ENCODE data around the gene CLCN3. TPM values are rescaled to one million over a fixed set of nuclear protein-coding genes. Genes with fewer than 3 reads are reported as not detected.

CLCN3 gene
- total and polyA plus RNA-seq, 2 of the 13 experiments (the other 11 are each of a cell fraction or from before 2014, with no cell fraction given), result 13.6 to 23.7 TPM

GRCh38 chr4:169658975-169659715, 38.8 kb downstream of the CLCN3 start:
- H2AFZ ChIP-seq (ENCODE audit: low read length), result no peak overlapping the region
- peaks cover 33% of the 10 kb centered on the region for H3K4me1 ChIP-seq (ENCODE audit: insufficient read depth, low read length)
- H3K36me3 ChIP-seq (replicated peaks in 1 of 2; ENCODE audit: control insufficient read depth in 1 of 2, insufficient read depth in 2 of 2, low read length in 2 of 2), result no peaks in the 10 kb centered on the region
- BruUV-seq (replicated peaks), result TSS peak; percentile 98
- no peaks in the 10 kb centered on the region for H3K27me3 ChIP-seq (ENCODE audit: control insufficient read depth in 1 of 2, insufficient read depth in 2 of 2, low read length in 2 of 2)
- ChIA-PET CTCF (ENCODE audit: low intra/inter-chr PET ratio, low total read pairs) (no interaction called here), POLR2A (interaction anchor here (1.1 to 1.8 kb wide), 3 partner anchors 10 to 39 kb away, joined by 3 to 10 read pairs (median 6); partner anchors contain the start of gene CLCN3)
- in situ Hi-C loops (cut with HindIII; ENCODE audit: extremely low pct_ligation_motif_present, low pct_unique_long_range_greater_than_20kb) (no loop called here), intact Hi-C loops (cut with micrococcal nuclease; ENCODE audit: unreplicated experiment) (no loop called here)
- no peaks in the 10 kb centered on the region for H4K20me1 ChIP-seq (ENCODE audit: insufficient read depth, low read length)
- no peaks in the 10 kb centered on the region for H3K9me3 ChIP-seq (ENCODE audit: low read length)
- no peak for TF ChIP-seq SIN3A (IDR thresholded peaks at IDR 0.05; ENCODE audit: borderline replicate concordance, low read depth, low read length)
- no peak for TF ChIP-seq ZFP36L2 (CRISPR knock-in tag; IDR thresholded peaks at IDR 0.05)
- TF ChIP-seq KLF9 (CRISPR knock-in tag; IDR thresholded peaks at IDR 0.05; ENCODE audit: low read depth), result no peak
- no peak for TF ChIP-seq ZNF432 (CRISPR knock-in tag; IDR thresholded peaks at IDR 0.05; ENCODE audit: borderline replicate concordance)
- no peak for TF ChIP-seq ZNF234 (CRISPR knock-in tag; conservative IDR thresholded peaks at IDR 0.05)
- TF ChIP-seq ZNF383 (CRISPR knock-in tag; IDR thresholded peaks at IDR 0.05; ENCODE audit: borderline replicate concordance), result no peak
- no peak for TF ChIP-seq KAT7 (CRISPR knock-in tag; IDR thresholded peaks at IDR 0.05; ENCODE audit: borderline replicate concordance)
- TF ChIP-seq ZNF768 (CRISPR knock-in tag; IDR thresholded peaks at IDR 0.05), result no peak
- TF ChIP-seq NFE2 (CRISPR knock-in tag; IDR thresholded peaks at IDR 0.05), result no peak
- ATAC-seq (no peak), FAIRE-seq (no peak), DNase-seq (ENCODE audit: low spot score) (no peak)
- peak overlapping the region; percentile 64; the same call in 1 of the 2 replicates for H3K9ac ChIP-seq (ENCODE audit: insufficient read depth, low read depth, low read length)
- H3K4me2 ChIP-seq (ENCODE audit: low read depth, low read length), result peak overlapping the region; percentile 44; the same call in 1 of the 2 replicates
- peaks cover 33% of the 10 kb centered on the region for H3K79me2 ChIP-seq (ENCODE audit: insufficient read depth, low read length)
- H3K4me3 ChIP-seq (replicated peaks in 1 of 3; ENCODE audit: insufficient read depth in 1 of 3, low read depth in 2 of 3, low read length in 3 of 3), result 0 out of 6 replicates have a peak overlapping the region, but pooled peaks of 1 of the 3 experiments have one; percentile 45
- 81% methylated on average over 6 of the region's 6 CpGs for WGBS (ENCODE audit: low lambda C conversion rate)
- peak overlapping the region; percentile 64 for H3K27ac ChIP-seq (ENCODE audit: extremely low read length, insufficient read depth, low read length)

Data from HepG2 (cell line).